Testis (tissue), 2 donors: ENCODE measurements around the gene FGF11.

Source experiments
- POLR2A ChIP-seq: fragments of 450-650 bp; IDR thresholded peaks from one replicate; pipeline ENCODE4 v1.6.1; 2017; ENCODE audit warnings: antibody characterized with exemption, mild to moderate bottlenecking, moderate library complexity
- TF ChIP-seq, protein P1 (sequence below), 3 experiments: fragments of 450-650 bp in 2 of 3; fragments of 200-600 bp in 1 of 3; sonication (generic) in 1 of 3; IDR thresholded peaks; one replicate each; pipeline ENCODE4 v1.5.1; 2016 to 2019; ENCODE audit warnings: antibody characterized with exemption in 3 of 3, mild to moderate bottlenecking in 2 of 3, moderate library complexity in 1 of 3

DNA sequence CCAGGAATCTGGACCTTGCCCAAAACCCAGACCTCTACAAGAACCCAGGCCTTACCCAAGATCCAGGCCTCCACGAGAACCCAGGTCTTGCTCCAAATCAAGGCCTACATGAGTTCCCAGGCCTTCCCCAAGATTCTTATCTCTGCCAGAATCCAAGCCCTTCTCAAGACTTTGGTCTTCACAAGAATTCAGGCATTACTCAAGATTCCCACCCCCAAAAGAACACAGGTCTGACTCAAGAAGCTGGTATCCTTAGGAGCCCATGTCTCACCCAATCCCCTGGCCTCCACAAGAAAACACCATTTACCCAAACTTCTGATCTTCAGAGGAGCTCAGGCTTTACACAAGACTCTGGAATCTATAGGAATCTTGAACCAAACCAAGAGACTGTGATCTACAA, 8.1 kb upstream of the FGF11 start:
- TF ChIP-seq, protein P1, sequence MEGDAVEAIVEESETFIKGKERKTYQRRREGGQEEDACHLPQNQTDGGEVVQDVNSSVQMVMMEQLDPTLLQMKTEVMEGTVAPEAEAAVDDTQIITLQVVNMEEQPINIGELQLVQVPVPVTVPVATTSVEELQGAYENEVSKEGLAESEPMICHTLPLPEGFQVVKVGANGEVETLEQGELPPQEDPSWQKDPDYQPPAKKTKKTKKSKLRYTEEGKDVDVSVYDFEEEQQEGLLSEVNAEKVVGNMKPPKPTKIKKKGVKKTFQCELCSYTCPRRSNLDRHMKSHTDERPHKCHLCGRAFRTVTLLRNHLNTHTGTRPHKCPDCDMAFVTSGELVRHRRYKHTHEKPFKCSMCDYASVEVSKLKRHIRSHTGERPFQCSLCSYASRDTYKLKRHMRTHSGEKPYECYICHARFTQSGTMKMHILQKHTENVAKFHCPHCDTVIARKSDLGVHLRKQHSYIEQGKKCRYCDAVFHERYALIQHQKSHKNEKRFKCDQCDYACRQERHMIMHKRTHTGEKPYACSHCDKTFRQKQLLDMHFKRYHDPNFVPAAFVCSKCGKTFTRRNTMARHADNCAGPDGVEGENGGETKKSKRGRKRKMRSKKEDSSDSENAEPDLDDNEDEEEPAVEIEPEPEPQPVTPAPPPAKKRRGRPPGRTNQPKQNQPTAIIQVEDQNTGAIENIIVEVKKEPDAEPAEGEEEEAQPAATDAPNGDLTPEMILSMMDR (IDR thresholded peaks at IDR 0.05): no peak
- no peak for TF ChIP-seq POLR2A
